GM12873 (cell line): ENCODE data around the gene PPFIA1.

Experiments
- CTCF ChIP-seq: IDR thresholded peaks from 2 replicates; pipeline ENCODE4 v1.5.1; 2012; ENCODE audit warnings: low read depth, mild to moderate bottlenecking, moderate library complexity, low read length, control low read depth; ENCODE audit not compliant: insufficient read depth; ENCODE audit errors: missing control alignments

The PPFIA1 gene

DNA sequence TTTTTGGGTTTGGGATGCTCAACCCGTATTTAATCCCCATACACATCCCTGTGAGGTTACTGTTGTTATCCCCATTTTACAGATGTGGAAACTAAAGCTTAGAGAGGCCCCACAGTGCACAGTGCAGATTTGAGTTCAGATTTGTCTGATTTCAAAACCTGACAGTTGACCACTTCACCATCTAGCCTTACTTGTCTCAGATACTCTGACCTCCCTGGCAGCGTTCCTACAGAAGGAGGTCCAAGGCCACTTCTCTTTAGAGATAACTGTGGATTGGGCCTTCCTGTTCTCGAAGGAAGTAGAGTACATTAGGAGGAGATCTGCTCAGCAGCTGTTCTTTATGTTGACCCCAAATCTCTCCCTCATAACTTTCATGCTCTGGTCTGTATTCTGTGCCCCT lies 81.2 kb downstream of the PPFIA1 start:
- TF ChIP-seq CTCF, result no peak

GRCh38 chr11:70352100-70352499 lies 81.6 kb downstream of the PPFIA1 start:
- no peak for TF ChIP-seq CTCF

DNA sequence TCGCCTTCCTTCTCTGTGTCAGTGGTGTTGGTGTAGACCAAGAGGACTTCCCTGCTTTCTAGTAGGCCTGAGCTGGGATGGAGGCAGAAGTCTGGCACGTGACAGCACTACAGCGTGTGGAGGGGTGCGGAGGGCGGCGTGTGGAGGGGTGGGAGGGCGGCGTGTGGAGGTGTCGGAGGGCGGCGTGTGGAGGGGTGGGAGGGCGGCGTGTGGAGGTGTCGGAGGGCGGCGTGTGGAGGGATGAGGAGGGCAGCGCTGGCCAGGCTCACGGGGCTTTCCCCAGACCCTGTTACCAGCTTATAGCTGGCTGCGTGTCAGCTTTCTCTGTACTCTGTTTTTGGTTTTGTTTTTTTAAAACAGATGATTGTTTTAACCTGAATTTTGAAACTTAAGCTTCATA lies 82.1 kb downstream of the PPFIA1 start:
- no peak for TF ChIP-seq CTCF

GRCh38 chr11:70353329-70353728 lies 82.8 kb downstream of the PPFIA1 start:
- TF ChIP-seq CTCF, result no peak

DNA sequence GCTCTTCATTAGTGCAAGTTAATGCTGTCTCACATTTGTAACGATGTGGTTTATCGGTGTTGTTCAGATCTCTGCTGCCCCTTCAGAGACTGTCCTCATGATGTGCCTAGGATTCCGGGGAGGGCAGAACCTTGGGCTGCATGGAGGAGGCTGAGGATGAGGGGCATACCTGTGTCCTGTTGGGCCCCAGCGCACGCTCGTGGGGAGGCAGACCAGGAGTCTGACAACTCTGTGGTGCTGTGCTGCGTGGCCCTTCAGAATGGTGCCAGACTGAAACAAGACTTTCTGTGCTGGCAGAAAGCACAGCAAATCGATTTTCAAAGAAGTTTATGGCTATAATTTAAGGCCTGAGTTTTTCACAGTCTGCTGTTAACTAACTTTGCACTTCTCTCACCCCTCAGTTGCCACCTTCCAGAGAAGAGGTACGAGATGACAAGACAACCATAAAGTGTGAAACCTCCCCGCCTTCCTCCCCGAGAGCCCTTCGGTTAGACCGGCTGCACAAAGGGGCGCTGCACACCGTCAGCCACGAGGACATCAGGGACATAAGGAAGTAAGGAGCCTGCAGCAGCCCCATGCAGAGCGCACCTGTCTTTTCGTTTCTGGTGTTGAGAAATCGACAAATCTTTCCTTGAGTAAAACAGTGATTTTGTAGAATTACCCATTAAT lies 83.5 kb downstream of the PPFIA1 start:
- TF ChIP-seq CTCF, result no peak

DNA sequence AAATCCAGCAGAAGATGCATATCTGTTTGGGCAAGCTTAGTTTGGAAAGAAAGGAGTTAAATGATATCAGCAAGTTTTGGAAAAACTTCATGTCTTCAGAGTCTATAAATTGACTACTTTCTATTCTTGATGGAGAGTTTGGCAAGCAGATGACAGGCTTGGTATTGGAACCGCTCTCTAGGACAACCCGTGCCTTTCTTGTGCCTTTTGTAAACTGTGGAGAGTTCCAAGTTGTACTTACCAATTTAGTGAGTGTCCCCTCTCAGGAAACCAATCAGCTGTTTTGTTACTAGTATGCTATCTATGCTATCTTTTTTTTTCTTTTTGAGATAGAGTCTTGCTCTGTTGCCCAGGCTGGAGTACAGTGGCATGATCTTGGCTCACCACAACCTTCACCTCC lies 84.1 kb downstream of the PPFIA1 start:
- no peak for TF ChIP-seq CTCF

DNA sequence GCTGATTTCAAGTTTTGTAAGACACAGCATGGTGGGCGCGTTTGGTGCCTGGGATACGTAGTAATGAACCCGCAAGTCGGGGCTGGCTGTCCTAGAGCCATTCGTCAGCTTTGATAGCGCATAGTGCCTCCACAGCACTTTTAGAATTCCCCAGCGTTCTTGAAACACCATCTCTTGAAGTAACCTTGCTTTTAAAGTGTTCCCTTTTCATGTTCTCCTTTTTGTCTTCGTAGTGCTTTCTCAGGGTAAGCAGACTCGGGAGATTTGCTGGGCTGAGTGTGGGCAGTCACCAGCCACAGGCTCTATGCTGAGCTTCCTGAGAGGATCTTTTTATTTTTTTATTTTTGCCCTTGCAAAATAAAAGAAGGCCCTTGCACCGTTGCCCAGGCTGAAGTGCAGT lies 88.3 kb downstream of the PPFIA1 start:
- TF ChIP-seq CTCF, result no peak
